Stimulated activated CD4-positive, alpha-beta T cell treated with anti-CD3 and anti-CD28 coated beads, TNF-alpha, amount 100 ng/mL, for 4 hours (primary cell): ENCODE measurements around the gene ELMO1.
A peak's percentile ranks its signal among the peaks of the same experiment; 100 is the strongest.

Source experiments
- DNase-seq, 3 experiments: peaks; one replicate each; pipeline ENCODE4 v3.0.0-alpha.2; 2020; ENCODE audit warnings: low read depth in 3 of 3

ELMO1 gene

DNA sequence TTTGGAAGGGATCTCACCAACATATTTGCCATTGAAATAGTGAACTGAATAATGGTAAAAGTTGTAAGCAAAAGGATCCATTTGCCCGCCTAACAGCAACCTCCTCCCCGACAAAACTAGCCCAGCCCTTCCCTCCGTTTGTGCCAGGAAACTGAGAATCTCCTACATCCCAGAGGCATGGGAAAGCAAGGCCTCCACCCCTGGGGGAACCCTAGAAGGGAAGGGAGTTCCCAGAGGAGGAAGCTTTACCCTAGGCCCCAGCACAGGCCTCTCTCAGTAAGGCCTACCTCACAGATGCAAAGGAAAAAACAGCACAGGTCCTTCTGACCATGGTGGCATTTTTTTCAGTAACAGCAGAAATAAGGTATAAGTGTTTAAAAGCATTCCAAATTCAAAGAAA lies 229.7 kb downstream of the ELMO1 start:
- no peak for DNase-seq

DNA sequence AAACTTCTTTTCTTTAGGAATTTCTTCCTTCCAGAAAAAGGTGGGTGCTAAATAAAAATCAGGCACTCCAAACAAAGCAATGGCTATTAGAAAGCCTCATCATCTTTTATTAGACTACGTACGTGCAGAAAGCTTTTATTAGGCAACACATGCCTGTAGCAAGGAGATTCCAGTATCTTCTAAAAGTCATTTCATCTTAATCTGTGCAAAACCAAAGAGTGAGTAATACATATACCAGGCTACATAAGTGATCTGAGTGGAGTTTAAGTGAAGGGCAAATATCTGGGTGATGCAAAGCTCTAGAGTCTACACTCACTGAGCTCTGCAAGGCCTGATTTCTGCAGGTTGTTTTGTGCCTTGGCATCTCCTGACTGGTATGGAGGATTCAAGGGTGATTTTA lies 231.7 kb downstream of the ELMO1 start:
- DNase-seq, result no peak

GRCh38 chr7:37216156-37216852 lies 232.4 kb downstream of the ELMO1 start:
- no peak for DNase-seq

GRCh38 chr7:37215290-37215923 lies 233.3 kb downstream of the ELMO1 start:
- DNase-seq, result no peak

GRCh38 chr7:37212556-37212955 lies 236.1 kb downstream of the ELMO1 start:
- DNase-seq, result no peak

- no peak for DNase-seq
These were observed 236.6 kb downstream of the ELMO1 start for GRCh38 chr7:37212051-37212450.

DNA sequence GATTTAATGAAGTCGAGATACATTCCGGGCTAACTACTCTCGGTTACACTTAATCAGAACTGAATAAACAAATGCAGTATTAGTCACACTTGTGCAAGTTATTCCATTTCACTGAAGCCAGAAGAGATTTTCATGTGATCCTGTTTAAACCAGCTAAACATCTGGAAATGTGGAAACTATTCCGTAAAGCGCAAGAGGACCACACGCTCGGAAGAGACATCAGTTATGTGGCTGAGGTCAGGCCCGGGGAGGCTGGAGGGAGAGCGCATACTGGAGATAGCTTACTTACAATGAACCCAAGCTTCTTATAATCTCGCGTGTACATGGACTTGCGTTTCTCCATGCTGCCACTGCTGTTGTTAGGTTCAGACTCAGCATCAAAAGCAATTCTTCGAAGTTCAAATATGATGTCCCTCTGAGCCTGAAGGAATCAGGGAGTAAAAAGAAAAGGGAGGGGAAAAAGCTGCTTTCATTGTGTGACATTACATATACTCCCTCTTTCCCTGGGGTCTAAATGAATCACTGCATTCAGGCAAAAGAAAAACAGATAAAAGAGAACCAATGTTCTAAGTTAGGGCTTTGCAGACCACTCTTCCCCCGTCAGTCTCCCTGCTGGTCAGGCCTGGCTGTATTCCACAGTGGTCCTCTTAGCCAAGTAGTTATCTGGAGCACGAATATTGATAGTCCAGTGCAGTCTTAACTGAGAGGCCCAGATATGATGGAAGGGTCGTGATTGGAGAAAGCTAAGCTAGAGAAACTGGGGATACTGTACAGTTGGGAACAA lies 237.4 kb downstream of the ELMO1 start:
- no peak for DNase-seq

GRCh38 chr7:37209195-37209594 lies 239.5 kb downstream of the ELMO1 start:
- DNase-seq, result no peak

GRCh38 chr7:37208528-37208927 lies 240.1 kb downstream of the ELMO1 start:
- DNase-seq, result no peak

DNA sequence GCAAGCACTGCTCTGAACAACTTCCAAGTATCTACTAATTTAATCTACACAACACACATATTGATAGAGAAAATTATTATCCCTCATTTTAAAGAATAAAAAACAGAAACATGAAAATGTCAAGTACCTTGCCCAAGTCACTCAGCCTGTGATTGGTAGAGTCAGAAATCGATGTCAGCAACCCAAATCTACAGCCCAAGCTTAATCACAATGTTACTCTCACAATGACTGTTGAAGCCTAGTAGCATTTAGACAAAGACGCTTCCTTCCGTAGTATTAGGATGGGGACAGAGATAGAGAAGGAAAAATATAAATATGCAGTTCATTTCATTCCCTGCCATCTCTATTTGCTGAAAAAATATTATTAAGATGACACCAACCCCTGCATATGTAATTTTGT lies 242.5 kb downstream of the ELMO1 start:
- DNase-seq, result no peak

GRCh38 chr7:37205451-37205850 lies 243.2 kb downstream of the ELMO1 start:
- no peak for DNase-seq

DNA sequence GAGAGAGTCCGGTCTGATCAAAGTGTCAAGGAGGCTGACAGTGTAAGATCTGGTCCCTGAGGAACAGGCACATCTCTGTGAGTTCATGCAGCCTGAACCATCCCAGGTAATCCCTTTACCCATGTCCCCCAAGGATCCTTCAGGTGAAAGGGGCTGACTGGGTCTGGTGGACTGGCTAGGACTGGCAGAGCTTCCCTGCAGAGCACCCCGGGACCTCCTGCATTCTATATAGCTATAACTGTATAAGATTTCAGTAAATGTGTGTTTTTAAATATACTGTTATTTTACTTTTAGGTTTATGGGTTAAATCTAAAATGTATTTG lies 246.8 kb downstream of the ELMO1 start:
- DNase-seq, result no peak

GRCh38 chr7:37201003-37201875 lies 247.4 kb downstream of the ELMO1 start:
- DNase-seq, result peak in 2 of 3 experiments; percentile 16 to 21

DNA sequence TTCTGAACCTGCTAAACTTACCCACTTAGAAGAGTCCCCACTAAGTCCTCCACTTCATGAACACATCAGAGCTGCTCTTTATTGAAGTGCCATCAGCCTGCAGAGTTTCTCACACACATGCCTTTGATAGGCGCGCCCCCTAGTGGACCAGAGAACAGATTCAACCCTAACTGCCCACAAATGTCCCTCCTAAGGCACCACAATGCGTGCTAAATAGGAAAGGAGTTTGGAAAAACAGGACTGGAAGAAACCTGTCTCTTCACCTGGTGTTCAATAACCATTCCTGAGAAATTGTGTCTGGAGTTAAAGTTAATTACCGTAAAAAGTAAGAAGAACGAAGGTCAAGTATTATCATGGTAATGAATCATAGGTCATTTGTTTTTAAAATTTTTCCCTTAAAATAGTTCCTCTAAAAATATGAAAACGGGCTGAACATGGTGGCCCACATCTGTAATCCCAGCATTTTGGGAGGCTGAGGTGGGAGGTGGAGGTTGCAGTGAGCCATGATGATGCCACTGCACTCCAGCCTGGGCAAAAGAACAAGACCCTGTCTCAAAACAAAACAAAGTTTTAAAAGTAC lies 249.7 kb downstream of the ELMO1 start:
- DNase-seq, result peak; percentile 35 to 52 (median 50)

- DNase-seq, result no peak
These were observed 250.4 kb downstream of the ELMO1 start for GRCh38 chr7:37198041-37198905.

GRCh38 chr7:37197108-37197507 lies 251.6 kb downstream of the ELMO1 start:
- DNase-seq, result no peak

- no peak for DNase-seq
These were observed 252.0 kb downstream of the ELMO1 start for GRCh38 chr7:37196676-37197075.

DNA sequence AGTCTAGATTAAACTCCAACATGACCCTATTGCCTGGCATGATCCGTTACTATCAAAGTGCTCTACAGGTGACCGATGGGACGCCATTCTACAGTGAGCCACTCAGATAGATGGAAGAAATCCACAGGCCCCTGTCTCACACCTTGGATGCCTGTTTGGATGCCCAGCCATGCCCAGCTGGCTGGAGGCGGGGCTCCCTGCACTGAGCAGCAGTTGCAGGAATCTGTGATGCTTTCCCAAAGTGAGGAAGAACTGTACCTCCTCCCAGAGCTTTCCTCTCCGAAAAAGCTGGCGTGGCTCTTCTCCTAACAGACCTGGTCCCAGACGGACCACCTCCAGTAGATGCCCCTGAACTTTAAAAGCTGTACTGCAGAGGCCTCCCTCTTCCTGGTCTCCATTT lies 253.3 kb downstream of the ELMO1 start:
- DNase-seq, result no peak

DNA sequence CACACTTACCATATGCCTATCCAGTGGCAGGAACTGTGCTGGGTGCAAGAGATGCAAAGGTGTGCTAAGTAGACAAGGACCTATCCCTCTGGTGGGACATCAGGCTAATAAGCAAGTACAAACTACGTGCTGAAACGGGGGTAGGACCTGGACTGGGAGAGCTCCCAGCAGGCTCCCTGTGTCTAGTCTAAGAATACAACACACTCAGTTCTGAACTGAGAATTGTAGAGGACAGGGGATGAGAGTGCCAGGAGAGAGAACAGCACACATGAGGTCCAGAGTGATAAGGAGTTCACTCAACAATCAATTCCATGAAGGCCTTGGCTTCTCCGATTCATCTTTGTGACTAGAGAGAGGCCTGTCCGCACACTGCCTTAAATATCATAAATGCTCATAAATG lies 253.7 kb downstream of the ELMO1 start:
- DNase-seq, result no peak

GRCh38 chr7:37193775-37194135 lies 254.9 kb downstream of the ELMO1 start:
- DNase-seq, result no peak
